ENCODE measurements around the gene PLPPR2. TPM values are rescaled to one million over a fixed set of nuclear protein-coding genes. Genes with fewer than 3 reads are reported as not detected.
"Not testable (repeated sequence)": the region's sequence is repeated elsewhere in the genome, so short reads cannot be mapped to it uniquely, and the experiment has no call there.

PLPPR2 gene
- total and polyA plus RNA-seq, 12 donors: 4.1 to 19.8 (median 10.6) TPM

DNA sequence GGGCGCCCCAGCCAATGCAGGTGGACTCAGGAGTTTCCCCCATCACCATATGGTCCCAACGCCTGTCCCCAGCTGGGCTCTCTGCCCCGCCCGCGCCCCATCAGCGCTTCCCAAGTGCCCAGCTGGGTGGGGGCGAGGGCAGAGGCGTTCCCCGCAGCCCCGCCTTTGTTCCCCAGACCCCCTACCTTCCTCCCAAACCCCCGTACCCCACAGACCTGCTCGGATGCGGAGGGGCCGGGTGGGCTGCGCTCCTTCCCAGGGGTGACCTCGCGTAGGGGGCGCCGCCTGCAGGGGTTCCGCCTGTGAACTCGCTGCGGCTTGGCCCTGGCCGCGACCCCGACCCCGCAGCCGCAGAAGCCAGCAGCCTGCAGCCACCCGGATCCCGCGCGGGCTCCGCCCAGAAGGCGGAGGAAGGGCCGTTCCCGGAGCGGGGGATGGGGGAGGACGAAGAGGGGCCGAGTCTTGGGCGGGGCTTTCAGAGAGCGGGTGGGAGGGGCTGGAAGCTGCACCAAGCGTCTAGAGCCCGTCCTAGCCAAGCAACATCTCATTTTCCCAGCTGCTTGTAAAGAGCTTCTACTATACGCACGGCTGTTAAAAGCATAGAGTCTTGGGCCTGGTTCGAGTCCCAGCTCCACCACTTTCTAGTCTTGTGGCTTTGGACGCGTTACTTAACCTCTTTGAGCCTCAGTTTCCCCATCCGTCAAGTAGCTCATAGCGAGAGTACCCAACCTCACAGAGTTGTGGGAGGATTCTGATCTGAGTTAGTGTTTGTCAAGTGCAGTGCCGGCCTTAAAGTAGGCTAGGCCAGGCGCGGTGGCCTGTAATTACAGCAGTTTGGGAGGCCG, 15.8 kb upstream of the PLPPR2 start, which contains the start of gene RAB3D:
Gene RAB3D (minus strand): TSS at position 404 of the 845 bp plus-strand sequence. CDS start 2,258 bp downstream, outside the sequence.
- Histone ChIP-seq H3K4me1 (peaks cover 3 to 45% (median 19%) of the 10 kb centered on the region in 9 donors), H3K9me3 (no peaks in the 10 kb centered on the region), H3K27me3 (no peaks in the 10 kb centered on the region), H3K27ac (peak within 1 kb of the TSS; percentile 23 to 91 (median 82)), H3K4me3 (peak within 1 kb of the TSS; percentile 58 to 84 (median 81)), H3K36me3 (peaks cover 0 to 54% (median 22%) of the 10 kb centered on the region in 9 donors)
- intact Hi-C loops (cut with DNase I): loop anchor here in 5 of 10 donors (1.0 to 10.0 kb wide), 6 partner anchors 29 to 205 kb away; partner anchors contain the start of genes TSPAN16 (in 3 of the 5) and SWSAP1 (in 1 of the 5)
- ATAC-seq (peak; percentile 93 to 99 (median 97)), DNase-seq (peak; percentile 95 to 96)
- TF ChIP-seq, protein P1, sequence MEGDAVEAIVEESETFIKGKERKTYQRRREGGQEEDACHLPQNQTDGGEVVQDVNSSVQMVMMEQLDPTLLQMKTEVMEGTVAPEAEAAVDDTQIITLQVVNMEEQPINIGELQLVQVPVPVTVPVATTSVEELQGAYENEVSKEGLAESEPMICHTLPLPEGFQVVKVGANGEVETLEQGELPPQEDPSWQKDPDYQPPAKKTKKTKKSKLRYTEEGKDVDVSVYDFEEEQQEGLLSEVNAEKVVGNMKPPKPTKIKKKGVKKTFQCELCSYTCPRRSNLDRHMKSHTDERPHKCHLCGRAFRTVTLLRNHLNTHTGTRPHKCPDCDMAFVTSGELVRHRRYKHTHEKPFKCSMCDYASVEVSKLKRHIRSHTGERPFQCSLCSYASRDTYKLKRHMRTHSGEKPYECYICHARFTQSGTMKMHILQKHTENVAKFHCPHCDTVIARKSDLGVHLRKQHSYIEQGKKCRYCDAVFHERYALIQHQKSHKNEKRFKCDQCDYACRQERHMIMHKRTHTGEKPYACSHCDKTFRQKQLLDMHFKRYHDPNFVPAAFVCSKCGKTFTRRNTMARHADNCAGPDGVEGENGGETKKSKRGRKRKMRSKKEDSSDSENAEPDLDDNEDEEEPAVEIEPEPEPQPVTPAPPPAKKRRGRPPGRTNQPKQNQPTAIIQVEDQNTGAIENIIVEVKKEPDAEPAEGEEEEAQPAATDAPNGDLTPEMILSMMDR (IDR thresholded peaks at IDR 0.05): no peak
- WGBS, 2 donors: 6% methylated on average over 53 of the region's 53 CpGs

DNA sequence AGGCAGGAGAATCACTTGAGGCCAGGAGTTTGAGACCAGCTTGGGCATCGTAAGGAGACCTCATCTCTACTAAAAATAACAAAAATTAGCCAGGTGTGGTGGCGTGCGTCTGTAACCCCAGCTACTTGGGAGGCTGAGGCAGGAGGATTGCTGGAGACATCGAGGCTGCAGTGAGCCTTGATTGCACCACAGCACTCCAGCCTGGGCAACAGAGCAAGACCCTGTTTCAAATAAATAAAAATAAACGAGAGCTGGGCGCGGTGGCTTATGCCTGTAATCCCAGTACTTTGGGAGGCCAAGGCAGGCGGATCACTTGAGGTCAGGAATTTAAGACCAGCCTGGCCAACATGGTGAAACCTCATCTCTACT, 15.1 kb upstream of the PLPPR2 start:
- ATAC-seq, H3K27me3 ChIP-seq, H3K9me3 ChIP-seq, DNase-seq: not testable (repeated sequence)
- intact Hi-C loops (cut with DNase I): loop anchor here in 3 of 10 donors (5.0 to 10.0 kb wide), 3 partner anchors 43 to 205 kb away; partner anchors contain the start of gene TSPAN16 (in 2 of the 3)
- WGBS, 2 donors: 89 to 91% methylated on average over 8 of the region's 8 CpGs
- peak overlapping the region; percentile 17 to 91 (median 82) for H3K27ac ChIP-seq
- peaks cover 6 to 52% (median 25%) of the 10 kb centered on the region in 9 donors for H3K4me1 ChIP-seq
- peak overlapping the region in 9 of 10 donors; percentile 58 to 84 (median 81) for H3K4me3 ChIP-seq
- peaks cover 0 to 48% (median 15%) of the 10 kb centered on the region in 9 donors for H3K36me3 ChIP-seq

DNA sequence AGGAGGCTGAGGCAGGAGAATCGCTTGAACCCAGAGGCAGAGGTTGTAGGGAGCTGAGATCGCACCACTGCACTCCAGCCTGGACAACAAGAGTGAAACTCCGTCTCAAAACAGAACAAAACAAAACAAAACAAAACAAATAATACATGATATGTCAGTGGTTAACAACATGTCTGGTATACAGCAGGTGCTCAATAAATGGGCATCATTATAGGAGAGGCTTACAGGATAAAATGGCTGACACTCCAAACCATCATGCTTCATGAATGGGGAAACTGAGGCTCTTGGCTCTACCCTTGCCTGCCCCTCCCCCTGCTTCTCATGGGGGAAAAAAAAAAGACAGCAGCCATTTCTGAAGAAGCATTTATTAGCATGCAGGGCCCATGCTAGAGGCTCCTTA, 12.8 kb upstream of the PLPPR2 start:
- Histone ChIP-seq H3K4me1 (peaks cover 10 to 57% (median 35%) of the 10 kb centered on the region in 9 donors), H3K9me3 (no peaks in the 10 kb centered on the region), H3K27me3 (no peaks in the 10 kb centered on the region), H3K36me3 (peaks cover 0 to 25% (median 5%) of the 10 kb centered on the region in 9 donors), H3K27ac (no peak overlapping the region), H3K4me3 (no peak overlapping the region)
- TF ChIP-seq, protein P1 (IDR thresholded peaks at IDR 0.05): no peak
- intact Hi-C loops (cut with DNase I): loop anchor here in 3 of 10 donors (5.0 to 10.0 kb wide), 3 partner anchors 45 to 208 kb away; partner anchors contain the start of gene TSPAN16 (in 2 of the 3)
- WGBS, 2 donors: 97 to 98% methylated on average over 3 of the region's 3 CpGs
- ATAC-seq (no peak), DNase-seq (no peak)

DNA sequence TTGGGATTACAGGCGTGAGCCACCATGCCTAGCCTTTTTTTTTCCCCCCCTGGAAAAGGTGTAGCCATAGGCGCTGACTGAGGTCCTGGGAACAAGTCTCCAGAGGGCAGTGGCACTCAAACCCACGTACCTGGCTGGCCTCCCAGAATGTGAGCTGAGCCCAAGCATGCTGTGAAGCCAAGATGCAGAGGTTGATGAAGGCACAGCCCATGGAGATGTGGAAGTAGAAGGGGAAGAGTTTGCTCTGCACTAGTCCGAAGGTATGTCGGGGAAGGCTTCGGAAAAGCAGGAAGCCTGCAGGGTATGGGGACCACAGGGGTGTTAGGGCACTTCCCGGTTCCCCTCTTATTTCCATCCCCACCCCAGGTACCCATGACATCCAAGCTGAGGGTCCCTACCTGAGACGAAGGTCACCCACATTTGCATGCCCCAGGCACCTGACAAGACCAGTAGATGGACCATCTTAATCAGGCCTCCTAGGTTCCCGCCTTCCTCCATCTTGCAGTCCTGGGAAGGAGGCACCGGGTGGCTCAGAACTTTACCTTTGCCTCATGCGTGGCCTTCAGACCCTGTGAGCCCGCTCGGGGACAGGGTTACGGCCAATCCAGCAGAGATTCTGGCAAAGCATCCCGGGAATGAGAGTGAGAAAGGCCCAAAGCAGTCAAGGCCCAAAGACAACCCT, 10.0 kb upstream of the PLPPR2 start:
- WGBS, 2 donors: 50 to 52% methylated on average over 15 of the region's 15 CpGs
- intact Hi-C loops (cut with DNase I): loop anchor here in 2 of 10 donors (10.0 kb wide), 2 partner anchors 50 to 210 kb away; partner anchors contain the start of gene TSPAN16 (in 1 of the 2)
- Histone ChIP-seq H3K27me3 (no peaks in the 10 kb centered on the region), H3K9me3 (peaks cover 0 to 12% (median 0%) of the 10 kb centered on the region in 11 donors), H3K4me3 (peak overlapping the region; percentile 44 to 92 (median 68)), H3K36me3 (peaks cover 0 to 24% (median 5%) of the 10 kb centered on the region in 9 donors), H3K4me1 (peaks cover 6 to 32% (median 25%) of the 10 kb centered on the region in 9 donors), H3K27ac (peak overlapping the region in 9 of 10 donors; percentile 72 to 90 (median 83))
- TF ChIP-seq, protein P1 (IDR thresholded peaks at IDR 0.05): no peak
- ATAC-seq (peak in 1 of 8 donors; percentile 1), DNase-seq (no peak)
